Right atrium auricular region (tissue), 2 donors: ENCODE data around the gene CALD1. TPM values are rescaled to one million over a fixed set of nuclear protein-coding genes. Genes with fewer than 3 reads are reported as not detected.

ENCODE experiments used
- DNase-seq: peaks from one replicate; pipeline ENCODE4 v3.0.0-alpha.2; 2019; ENCODE audit warnings: low spot score
- H3K27ac ChIP-seq, 2 donors: fragments of 200-600 bp; sonication (generic); 1 replicate in 1 of 2; 2 replicates in 1 of 2; pipeline ENCODE4 v1.5.1; 2016 to 2019
- H3K27me3 ChIP-seq, 2 donors: fragments of 200-600 bp; sonication (generic); one replicate each; pipeline versions ENCODE4 v1.5.1 to v1.6.0; 2017 to 2019
- H3K36me3 ChIP-seq: fragments of 200-600 bp; sonication (generic); one replicate; pipeline ENCODE4 v1.5.1; 2016
- H3K4me1 ChIP-seq, 2 donors: fragments of 200-600 bp; sonication (generic); one replicate each; pipeline versions ENCODE4 v1.5.1 to v1.6.0; 2017 to 2019
- H3K4me3 ChIP-seq, 2 donors: fragments of 200-600 bp; sonication (generic); 1 replicate in 1 of 2; 2 replicates in 1 of 2; pipeline ENCODE4 v1.5.1; 2017 to 2019; ENCODE audit warnings: mild to moderate bottlenecking in 1 of 2, moderate library complexity in 1 of 2
- H3K9me3 ChIP-seq, 2 donors: fragments of 200-600 bp; sonication (generic); one replicate each; pipeline ENCODE4 v1.5.1; 2019
- CTCF ChIP-seq, 2 donors: fragments of 200-600 bp; sonication (generic); IDR thresholded peaks; one replicate each; pipeline ENCODE4 v1.5.1; 2019; ENCODE audit warnings: antibody characterized with exemption in 2 of 2
- total RNA-seq, 2 donors: library from RNA; depleted of rRNA; stranded (reverse); fragments of >200 nt; gene quantifications; one replicate each; pipeline ENCODE4 v1.1.0, GENCODE V29; 2016

Gene CALD1
- total RNA-seq, 2 donors from 2014 or later = 119 to 157 TPM

GRCh38 chr7:134991469-134992339 is 212.3 kb downstream of the CALD1 start:
- H3K27me3 ChIP-seq = no peaks in the 10 kb centered on the region
- TF ChIP-seq CTCF (IDR thresholded peaks at IDR 0.05) = no peak
- H3K4me3 ChIP-seq = no peak overlapping the region
- peaks cover 10% of the 10 kb centered on the region for H3K36me3 ChIP-seq
- H3K27ac ChIP-seq = peak overlapping the region in 1 of 2 donors; percentile 32
- peaks cover 0 to 4% of the 10 kb centered on the region in 2 donors for H3K4me1 ChIP-seq
- DNase-seq = no peak
- H3K9me3 ChIP-seq = no peaks in the 10 kb centered on the region

GRCh38 chr7:134992626-134993179 is 213.3 kb downstream of the CALD1 start:
- Histone ChIP-seq H3K27ac (peak overlapping the region in 1 of 2 donors; percentile 32), H3K9me3 (no peaks in the 10 kb centered on the region), H3K4me3 (no peak overlapping the region), H3K4me1 (peaks cover 0 to 4% of the 10 kb centered on the region in 2 donors), H3K27me3 (no peaks in the 10 kb centered on the region), H3K36me3 (peaks cover 10% of the 10 kb centered on the region)
- TF ChIP-seq CTCF (IDR thresholded peaks at IDR 0.05) = no peak
- DNase-seq = no peak

GRCh38 chr7:134993877-134994456 is 214.5 kb downstream of the CALD1 start:
- H3K27me3 ChIP-seq = no peaks in the 10 kb centered on the region
- no peak for DNase-seq
- no peak for TF ChIP-seq CTCF (IDR thresholded peaks at IDR 0.05)
- H3K4me3 ChIP-seq = no peak overlapping the region
- no peak overlapping the region for H3K27ac ChIP-seq
- H3K9me3 ChIP-seq = no peaks in the 10 kb centered on the region
- H3K36me3 ChIP-seq = peaks cover 10% of the 10 kb centered on the region
- H3K4me1 ChIP-seq = peaks cover 0 to 4% of the 10 kb centered on the region in 2 donors

GRCh38 chr7:134995239-134996096 is 216.0 kb downstream of the CALD1 start:
- Histone ChIP-seq H3K4me3 (no peak overlapping the region), H3K9me3 (no peaks in the 10 kb centered on the region), H3K27me3 (no peaks in the 10 kb centered on the region), H3K27ac (no peak overlapping the region), H3K36me3 (peaks cover 10% of the 10 kb centered on the region), H3K4me1 (peaks cover 0 to 4% of the 10 kb centered on the region in 2 donors)
- no peak for DNase-seq
- TF ChIP-seq CTCF (IDR thresholded peaks at IDR 0.05) = no peak

GRCh38 chr7:134996097-134996550 is 216.7 kb downstream of the CALD1 start:
- peaks cover 10% of the 10 kb centered on the region for H3K36me3 ChIP-seq
- H3K27ac ChIP-seq = no peak overlapping the region
- H3K4me1 ChIP-seq = peaks cover 0 to 3% of the 10 kb centered on the region in 2 donors
- no peak for DNase-seq
- TF ChIP-seq CTCF (IDR thresholded peaks at IDR 0.05) = no peak
- H3K9me3 ChIP-seq = no peaks in the 10 kb centered on the region
- H3K4me3 ChIP-seq = no peak overlapping the region
- H3K27me3 ChIP-seq = no peaks in the 10 kb centered on the region
